ENCODE data around the gene LRRC26.
A peak's percentile ranks its signal among the peaks of the same experiment; 100 is the strongest.

LRRC26 gene

DNA sequence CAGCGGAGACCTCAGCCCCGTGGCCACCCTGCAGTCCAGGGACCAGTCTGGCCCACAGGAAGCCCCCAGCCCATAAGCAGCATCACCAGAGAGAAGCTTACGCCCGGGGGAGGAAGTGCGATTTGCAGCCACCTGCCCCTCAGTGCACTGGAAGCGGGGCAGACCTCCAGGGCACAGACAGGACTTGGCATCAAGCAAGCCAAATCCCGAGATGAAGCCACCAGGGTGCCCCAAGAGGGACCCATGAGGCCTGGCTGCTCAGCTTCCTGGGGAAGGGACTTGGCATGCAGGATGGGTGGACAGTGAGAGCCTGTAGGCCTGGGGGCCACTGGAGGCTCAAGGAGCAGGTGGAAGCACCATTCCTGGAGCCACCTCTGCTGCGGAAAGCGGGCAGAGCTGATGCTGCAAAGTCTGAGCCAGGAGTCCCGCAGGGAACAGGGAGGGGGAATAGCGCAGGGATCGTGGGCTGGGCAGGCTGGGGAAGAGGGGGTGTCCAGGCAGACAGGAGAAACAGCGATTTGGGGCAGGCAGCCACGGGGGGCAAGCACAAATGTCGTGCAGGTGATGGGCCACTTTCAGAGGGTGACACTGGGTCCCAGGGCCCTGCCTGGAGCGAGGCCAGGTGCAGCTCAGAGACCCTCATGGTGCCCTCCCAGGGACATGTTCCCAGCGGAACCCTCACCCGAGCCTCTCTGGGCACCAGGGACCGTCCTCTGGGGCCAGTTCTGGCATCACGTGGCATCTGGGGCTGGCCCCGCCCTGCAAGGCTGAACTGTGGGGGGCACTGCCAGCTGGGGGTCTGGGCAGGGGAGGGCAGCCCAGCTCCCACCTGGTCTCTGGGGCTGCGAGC, 3.2 kb downstream of the LRRC26 start:
- no peak for DNase-seq

DNA sequence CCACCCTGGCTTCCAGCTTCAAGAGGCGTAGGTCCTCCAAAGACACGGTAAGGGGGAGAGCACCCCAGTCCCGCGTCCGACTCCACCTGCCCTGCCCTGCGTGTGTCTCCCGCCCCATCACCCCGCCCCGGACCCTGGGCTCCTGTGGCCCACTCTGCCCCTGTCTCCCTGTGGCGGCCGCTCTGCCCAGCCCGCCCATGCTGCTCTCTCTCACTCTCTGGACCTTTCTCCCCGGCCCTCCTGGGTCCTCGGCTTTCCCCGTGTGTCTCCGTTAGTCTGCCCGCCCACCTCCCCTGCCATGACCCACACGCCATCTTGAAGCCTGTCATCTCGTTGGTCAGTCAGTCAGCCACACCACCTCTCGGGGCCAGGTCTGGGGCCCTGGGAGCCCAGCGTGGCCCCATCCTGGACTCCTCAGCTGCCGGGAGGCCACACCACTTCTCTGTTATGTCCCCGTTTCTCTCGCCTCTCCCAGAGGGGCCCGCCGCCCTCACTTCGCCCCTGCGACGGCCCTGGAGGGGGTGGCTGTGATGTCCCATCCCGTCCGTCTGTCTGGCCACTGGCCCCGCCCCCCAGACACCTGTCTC, 4.5 kb downstream of the LRRC26 start:
- no peak for DNase-seq

DNA sequence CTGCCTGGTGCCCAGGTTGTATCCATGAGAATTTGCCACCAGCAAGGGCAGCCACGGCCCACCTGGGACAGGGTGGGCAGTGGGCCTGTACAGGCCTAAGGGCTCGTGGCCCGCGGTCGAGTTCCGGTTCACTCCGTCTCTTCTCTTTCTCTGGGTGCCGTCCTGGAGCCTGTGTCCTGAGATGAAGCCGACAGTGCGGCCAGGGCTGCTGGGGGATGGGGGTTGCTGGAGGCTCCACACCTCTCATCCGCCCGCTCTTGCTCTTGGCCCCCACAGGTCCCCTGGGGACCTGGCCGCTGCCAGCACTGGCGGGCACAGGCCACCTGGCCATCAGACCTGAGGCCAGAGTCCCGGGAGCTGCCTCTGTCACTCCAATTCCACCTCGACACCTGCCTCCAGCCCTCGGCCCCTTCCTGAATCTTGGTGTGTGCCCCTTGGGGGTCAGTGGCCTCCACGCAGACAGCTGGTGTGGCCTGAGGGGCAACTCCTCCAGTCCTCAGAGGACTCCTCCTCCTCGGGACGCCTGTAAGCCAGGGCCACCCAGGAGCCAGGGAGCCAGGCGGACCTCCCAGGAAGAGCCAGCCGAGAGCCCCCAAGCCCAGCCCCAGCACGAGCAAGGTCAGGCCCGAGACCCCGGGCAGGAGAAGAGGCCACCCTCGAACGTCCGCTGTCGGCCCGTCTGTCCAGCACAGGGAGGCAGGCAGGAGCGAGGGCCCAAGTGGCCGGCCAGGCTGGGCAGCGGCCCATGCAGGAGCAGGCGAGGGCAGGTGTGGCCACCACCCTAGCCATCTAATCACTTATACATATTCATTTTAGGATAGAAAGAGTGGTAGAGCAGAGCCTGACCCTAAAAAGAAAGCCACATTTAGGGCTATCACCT, 5.2 kb downstream of the LRRC26 start:
- no peak for DNase-seq

DNA sequence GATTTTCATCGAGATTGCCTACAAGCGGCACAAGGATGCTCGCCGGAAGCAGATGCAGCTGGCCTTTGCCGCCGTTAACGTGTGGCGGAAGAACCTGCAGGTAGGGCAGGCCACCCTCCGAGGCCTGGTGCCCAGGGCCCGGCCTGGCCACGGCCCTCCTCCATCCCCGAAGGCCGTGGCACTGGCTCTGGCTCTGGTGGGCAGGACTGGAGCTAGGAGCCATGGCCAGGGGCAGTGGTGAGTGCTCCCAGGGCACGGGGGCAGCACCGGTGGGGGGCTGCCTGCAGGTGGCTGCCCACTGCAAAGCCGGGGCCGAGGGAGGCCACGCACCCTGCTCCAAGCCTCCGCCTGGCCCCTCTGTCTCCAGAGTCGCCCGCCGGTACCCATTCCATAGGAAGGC, 6.0 kb downstream of the LRRC26 start:
- DNase-seq: no peak

DNA sequence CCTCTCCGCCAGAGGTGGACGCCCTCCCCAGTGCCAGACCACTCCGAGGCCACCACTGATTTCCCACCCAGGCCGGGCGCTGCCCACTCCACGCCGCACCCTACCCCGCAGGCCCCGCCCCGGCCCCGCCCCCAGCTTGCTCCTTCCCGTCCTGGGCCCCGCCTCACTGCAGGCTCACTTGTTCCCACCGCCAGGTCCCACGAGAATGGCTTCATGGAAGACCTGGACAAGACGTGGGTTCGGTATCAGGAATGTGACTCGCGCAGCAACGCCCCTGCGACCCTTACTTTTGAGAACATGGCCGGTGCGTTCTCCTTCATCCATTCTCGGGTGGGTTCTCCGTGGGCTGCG, 6.5 kb downstream of the LRRC26 start:
- no peak for DNase-seq

DNA sequence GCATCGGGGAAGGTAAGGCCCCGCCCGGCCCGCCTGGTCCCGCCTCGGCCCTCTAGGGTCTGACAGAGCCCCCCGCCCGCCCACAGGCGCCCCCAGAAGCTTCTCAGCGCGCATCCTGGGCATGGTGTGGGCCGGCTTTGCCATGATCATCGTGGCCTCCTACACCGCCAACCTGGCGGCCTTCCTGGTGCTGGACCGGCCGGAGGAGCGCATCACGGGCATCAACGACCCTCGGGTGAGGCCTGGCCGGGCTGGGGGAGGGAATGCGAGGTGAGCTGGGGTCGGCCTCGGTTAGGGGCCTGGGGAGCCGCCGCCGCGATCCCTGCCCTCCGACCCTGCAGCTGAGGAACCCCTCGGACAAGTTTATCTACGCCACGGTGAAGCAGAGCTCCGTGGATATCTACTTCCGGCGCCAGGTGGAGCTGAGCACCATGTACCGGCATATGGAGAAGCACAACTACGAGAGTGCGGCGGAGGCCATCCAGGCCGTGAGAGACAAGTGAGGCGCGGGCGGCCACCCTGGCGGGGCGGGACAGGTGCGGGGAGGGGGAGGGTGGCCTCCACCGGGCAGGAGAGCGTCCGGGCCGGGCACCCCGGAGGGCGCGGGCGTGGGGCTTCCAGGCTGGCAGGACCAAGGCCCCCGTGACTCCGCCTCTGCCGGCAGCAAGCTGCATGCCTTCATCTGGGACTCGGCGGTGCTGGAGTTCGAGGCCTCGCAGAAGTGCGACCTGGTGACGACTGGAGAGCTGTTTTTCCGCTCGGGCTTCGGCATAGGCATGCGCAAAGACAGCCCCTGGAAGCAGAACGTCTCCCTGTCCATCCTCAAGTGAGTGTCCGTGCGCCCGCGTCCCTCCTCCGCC, 7.1 kb downstream of the LRRC26 start:
- peak in 1 of 2 donors; percentile 12 for DNase-seq

DNA sequence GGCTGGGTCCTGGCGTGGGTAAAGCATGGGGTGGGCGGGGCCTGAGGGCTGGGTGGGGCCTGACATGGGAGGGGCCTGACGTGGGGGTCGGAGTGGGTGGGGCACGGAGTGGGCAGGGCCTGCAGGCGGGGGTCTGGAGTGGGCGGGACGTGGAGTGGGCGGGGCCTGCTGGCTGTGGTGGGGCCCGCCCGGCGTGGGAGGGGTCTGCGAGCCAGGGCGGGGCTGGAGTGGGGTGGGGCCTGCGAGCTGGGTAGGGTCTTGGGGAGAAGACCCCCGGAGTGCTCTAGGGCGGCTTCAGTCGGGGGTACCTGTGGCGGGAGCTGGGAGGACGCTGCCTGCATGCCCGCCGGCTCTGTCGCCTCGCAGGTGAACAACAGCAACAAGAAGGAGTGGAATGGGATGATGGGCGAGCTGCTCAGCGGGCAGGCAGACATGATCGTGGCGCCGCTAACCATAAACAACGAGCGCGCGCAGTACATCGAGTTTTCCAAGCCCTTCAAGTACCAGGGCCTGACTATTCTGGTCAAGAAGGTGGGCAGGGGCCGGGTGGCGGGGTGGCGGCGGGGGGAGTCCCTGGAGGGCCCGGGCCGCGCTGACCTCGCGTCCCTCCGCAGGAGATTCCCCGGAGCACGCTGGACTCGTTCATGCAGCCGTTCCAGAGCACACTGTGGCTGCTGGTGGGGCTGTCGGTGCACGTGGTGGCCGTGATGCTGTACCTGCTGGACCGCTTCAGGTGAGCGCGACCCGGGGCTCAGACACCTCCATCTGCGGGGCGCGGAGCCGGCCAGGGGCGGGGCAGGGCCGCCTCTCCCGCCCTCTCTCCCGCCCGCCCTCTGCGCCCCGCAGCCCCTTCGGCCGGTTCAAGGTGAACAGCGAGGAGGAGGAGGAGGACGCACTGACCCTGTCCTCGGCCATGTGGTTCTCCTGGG, 8.0 kb downstream of the LRRC26 start:
- DNase-seq: no peak

DNA sequence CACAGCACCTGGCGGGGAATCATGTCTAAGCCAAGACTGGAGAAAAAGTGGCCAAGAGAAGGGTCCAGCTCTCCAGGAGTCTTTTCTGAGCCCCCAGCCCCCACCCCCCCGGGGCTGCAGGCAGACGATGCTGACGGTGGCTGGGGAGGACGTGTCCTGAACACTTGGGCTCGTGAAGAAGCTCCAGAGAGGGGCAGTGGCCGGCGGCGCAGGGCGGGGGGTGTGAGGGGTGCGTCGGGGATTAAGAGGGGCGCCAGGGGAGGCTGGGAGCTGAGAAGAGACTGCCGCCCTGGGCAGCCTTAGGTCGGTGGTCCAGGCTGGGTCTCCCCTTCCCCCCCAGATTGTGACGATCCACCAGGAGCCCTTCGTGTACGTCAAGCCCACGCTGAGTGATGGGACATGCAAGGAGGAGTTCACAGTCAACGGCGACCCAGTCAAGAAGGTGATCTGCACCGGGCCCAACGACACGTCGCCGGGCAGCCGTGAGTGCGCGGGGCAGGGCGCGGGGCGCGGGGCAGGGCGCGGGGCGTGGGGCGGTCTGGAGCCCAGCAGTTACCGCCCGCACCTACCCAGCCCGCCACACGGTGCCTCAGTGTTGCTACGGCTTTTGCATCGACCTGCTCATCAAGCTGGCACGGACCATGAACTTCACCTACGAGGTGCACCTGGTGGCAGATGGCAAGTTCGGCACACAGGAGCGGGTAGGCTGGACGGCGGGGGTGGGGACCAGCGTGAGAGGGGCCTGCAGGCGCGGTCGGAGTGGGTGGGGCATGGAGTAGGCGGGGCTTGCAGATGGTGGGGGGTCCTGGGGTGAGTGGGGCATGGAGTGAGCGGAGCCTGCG, 8.9 kb downstream of the LRRC26 start:
- DNase-seq: no peak

DNA sequence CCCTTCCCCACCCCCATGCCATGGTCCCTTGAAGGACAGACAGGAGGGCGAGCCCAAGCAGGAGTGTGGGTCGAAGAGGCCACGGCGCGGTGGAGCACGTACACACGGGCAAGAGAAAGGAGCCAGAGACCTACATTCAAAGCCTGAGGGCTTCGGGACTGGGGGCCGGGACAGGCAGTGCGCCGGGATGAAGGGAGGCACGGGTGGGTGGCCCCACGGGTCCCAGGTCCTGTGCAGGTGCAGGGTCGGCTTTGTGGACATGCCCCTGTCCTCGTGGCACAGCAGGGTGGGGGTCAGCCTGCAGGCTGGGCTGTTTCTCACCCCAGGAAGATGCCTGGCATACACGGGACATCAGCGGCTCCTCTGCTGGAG, 9.8 kb downstream of the LRRC26 start:
- DNase-seq: no peak

DNA sequence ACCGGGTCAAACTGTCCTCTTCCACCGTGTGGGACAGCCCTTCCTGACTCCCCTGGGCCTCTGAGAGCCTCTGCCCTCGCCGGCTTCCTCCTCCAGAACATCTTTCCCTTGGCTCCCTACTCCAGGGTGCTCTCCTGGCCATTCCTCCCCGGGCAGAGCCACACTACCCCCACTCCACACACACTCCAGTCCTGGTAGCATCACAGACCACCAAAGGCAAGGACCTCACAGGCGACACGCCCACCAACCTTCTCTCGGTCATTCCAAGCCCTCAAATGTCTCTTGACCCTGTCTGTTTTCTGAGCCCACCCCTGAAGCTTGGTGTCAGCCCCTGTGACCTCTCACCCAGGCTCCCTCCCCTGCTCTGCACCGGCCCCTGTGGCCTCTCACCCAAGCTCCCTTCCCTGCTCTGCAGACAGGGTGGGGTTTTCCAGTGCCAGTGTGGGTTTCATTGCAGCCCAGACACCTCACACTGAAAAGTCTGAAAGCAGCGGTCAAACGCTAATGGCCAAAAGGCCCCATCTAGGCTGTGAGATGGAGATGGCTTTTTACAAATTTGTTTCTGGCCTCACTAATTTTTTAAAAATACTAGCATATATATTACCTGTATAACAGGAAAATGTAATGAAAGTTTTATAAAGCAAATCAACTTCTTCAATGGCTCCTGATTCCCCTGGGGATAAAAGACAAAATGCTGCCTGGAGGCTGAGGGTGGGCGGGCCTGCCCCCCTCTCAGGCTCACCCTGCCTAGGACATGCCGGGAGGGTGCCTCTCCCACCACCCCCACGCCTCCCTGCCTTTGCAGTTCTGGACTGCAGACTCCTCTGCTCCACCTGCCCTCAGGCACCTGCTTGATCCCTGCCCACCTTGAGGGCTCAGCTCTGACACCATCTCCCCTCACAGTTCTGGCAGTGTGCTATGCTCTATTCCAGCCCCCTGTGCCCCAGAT, 10.5 kb downstream of the LRRC26 start:
- no peak for DNase-seq

DNA sequence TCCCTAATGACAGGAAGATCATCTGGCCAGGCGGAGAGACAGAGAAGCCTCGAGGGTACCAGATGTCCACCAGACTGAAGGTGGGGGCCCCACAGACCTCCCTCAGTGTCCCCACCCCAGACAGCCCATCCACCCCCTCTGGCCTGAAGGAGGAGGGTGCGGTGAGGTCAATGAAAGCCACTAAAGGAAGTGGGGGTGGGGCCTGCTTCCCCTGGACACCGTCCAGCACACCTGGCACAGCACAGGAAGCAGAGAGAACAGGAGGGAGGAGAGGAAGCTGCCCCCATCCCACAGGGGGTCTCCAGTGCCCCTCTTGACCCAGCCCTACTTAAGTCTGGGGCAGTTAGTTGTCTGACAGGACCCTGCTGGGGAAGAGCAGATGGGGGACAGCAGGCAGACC, 11.2 kb downstream of the LRRC26 start:
- no peak for DNase-seq

DNA sequence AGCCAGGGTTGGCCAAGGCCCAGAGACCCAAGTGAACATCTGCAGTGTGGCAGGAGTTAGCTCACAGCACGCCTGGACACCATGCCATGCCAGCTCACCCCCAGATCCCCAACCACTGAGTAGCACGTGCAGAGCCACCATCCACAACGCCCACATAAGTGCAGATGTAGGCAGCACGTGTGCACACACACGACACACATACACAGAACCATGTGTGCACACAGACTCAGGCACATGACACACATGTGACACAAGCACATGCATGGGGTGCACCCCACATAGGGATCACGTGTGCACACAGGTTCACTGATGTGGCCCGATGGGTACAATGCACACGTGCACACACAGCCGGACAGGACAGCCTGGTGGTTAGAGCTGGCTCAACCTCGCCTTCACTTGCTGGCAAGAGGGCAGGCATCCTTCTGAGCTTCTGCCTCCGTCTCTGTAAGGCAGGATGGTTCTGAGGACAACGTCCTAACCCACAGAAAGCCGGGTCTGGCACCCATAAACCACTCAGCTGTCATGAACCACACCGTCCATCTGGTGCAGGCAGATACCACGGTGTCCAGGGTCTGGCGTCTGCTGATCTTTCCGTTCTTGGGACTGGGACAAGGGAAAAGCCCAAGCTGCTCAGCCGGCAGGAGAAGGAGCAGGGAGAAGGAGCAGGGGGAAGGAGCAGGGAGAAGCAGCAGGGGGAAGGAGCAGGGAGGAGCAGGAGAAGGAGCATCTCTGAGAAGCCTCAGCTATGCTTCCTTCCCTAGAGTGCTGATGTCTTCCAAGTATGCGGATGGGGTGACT, 12.0 kb downstream of the LRRC26 start:
- no peak for DNase-seq

DNA sequence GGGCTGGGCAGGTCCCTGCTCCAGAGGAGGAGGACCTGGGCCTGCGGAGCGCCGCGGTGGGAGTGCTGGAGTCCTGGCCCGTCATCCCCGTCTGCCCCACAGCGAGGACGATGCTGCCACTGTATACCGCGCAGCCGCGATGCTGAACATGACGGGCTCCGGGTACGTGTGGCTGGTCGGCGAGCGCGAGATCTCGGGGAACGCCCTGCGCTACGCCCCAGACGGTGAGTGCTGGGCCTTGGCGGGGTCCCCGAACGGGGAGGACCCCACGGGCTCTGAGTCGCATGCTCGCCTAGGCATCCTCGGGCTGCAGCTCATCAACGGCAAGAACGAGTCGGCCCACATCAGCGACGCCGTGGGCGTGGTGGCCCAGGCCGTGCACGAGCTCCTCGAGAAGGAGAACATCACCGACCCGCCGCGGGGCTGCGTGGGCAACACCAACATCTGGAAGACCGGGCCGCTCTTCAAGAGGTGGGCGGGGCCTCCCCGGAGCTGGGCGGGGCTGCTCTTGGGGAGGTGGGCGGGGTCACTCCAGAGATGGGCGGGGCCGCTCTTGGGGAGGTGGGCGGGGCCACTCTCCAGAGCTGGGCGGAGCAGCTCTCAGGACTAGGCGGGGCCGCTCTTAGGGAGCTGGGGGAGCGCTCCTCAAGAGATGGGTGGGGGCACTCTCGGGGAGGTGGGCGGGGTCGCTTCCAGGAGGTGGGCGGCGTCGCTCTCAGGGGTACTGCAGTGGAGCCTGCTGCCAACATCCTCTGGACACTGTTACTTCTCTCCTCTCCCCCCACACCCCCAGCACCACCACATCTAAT, 13.1 kb downstream of the LRRC26 start:
- peak; percentile 42 to 57 for DNase-seq

DNA sequence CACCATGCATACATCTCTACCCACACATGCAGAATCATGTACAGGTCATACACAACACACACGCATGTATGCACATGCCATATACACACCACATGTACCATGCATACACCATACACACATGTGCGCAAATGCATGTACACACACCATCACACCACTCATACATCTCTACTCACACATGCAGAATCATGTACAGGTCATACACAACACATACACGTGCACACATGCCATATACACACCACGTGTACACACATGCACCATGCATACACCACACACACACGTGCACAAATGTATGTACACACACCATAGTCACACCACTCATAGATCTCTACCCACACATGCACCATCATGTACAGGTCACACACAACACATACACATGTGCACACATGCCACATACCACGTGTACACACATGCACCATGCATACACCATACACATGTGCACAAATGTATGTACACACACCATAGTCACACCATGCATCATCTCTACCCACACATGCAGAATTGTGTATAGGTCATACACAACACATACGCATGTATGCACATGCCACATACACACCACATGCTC, 16.9 kb downstream of the LRRC26 start:
- no peak for DNase-seq

DNA sequence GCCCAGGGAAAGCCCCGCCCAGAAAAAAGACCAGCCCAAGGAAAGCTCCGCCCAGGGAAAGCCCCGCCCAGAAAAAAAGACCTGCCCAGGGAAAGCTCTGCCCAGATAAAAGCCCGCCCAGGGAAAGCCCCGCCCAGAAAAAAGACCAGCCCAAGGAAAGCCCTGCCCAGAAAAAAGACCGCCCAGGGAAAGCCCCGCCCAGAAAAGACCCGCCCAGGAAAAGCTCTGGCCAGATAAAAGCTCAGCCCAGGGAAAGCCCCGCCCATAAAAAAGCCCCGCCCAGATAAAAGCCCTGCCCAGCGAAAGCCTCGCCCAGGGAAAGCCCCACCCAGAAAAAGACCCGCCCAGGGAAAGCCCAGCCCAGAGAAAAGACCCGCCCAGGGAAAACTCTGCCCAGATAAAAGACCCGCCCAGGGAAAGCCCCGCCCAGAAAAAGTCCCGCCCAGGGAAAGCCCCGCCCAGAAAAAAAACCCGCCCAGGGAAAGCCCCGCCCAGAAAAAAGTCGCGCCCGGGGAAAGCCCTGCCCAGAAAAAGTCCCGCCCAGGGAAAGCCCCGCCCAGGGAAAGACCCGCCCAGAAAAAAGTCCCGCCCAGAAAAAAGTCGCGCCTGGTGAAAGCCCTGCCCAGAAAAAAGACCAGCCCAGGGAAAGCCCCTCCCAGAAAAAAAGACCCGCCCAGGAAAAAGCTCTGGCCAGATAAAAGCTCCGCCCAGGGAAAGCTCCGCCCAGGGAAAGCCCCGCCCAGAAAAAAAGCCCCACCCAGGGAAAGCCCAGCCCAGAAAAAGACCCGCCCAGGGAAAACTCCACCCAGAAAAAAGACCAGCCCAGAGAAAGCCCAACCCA, 19.0 kb downstream of the LRRC26 start:
- peak; percentile 50 to 55 for DNase-seq

DNA sequence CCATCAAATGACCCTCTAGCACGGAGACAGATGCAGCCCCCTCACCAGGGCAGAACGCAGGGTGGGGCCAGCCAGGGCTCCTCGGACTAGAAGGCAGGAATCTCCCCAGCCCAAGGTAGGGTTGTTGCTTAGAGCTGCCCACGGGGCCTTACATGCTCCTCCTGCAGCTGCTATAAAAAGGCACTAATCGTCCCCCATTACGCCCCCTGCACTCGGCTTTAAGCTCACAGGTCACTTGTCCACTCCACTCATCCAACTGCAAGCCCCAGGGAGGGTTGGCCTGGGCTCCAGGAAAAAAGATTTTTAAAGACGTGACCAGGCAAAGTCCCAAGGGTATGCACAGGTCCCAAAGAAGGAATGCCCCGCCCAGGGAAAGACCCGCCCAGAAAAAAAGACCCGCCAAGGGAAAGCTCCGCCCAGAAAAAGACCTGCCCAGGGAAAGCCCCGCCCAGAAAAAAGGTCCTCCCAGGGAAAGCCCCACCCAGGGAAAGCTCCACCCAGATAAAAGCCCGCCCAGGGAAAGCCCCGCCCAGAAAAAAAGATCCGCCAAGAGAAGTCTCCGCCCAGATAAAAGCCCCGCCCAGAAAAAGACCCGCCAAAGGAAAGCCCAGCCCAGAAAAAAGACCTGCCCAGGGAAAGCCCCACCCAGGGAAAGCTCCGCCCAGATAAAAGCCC, 19.8 kb downstream of the LRRC26 start:
- DNase-seq: no peak
